PFSK-1 (cell line): Measurements from ENCODE around the gene GFRA1.

Experiments used
- POLR2AphosphoS5 ChIP-seq: IDR thresholded peaks from 2 replicates; pipeline ENCODE4 v1.6.1; 2012; ENCODE audit warnings: low read depth, mild to moderate bottlenecking, control low read depth, low read length, moderate library complexity
- REST ChIP-seq, 2 experiments: IDR thresholded peaks; 2 replicates each; pipeline versions ENCODE4 v1.6.1 to v1.8.0; 2011 to 2012; ENCODE audit warnings: low read depth in 2 of 2, low read length in 2 of 2, control low read depth in 1 of 2, inconsistent platforms in 1 of 2, mild to moderate bottlenecking in 1 of 2, moderate library complexity in 1 of 2; ENCODE audit not compliant: insufficient read depth in 1 of 2
- SIN3A ChIP-seq: IDR thresholded peaks from 2 replicates; pipeline ENCODE4 v1.6.1; 2012; ENCODE audit warnings: mild to moderate bottlenecking, low read length, moderate library complexity, borderline replicate concordance; ENCODE audit not compliant: insufficient read depth

- TF ChIP-seq REST (IDR thresholded peaks at IDR 0.05; ENCODE audit: insufficient read depth in 1 of 2, low read depth in 2 of 2, low read length in 2 of 2) (no peak), POLR2AphosphoS5 (no peak), SIN3A (no peak)
Observed at GRCh38 chr10:116088985-116089384, 184.0 kb downstream of the GFRA1 start.
